RWPE1 (cell line): ENCODE measurements around the gene SEMA5A.

Experiments used
- CTCF ChIA-PET: fragments of 350-600 bp; sonication (Branson Sonifier 250); formaldehyde crosslinking; extraction: SDS; loops from one replicate; lab custom pipeline; 2021; lab: Yijun Ruan, JAX
- POLR2A ChIA-PET: fragments of 400-600 bp; formaldehyde crosslinking; extraction: SDS; loops from one replicate; lab custom pipeline; 2020; ENCODE audit warnings: antibody characterized with exemption; ENCODE audit not compliant: low non-redundant PET; lab: Yijun Ruan, JAX
- DNase-seq: peaks from one replicate; pipeline ENCODE4 v3.0.0; 2012; ENCODE audit warnings: low spot score
- H3K27ac ChIP-seq: fragments of 450-650 bp; 2 replicates; pipeline ENCODE4 v1.5.1; 2017
- TF ChIP-seq, protein P1 (sequence below): fragments of 450-650 bp; conservative IDR thresholded peaks from 2 replicates; pipeline ENCODE4 v1.5.1; 2017; ENCODE audit warnings: low read depth, mild to moderate bottlenecking

SEMA5A gene

GRCh38 chr5:9045946-9046345 is 499.9 kb downstream of the SEMA5A start:
- TF ChIP-seq, protein P1, sequence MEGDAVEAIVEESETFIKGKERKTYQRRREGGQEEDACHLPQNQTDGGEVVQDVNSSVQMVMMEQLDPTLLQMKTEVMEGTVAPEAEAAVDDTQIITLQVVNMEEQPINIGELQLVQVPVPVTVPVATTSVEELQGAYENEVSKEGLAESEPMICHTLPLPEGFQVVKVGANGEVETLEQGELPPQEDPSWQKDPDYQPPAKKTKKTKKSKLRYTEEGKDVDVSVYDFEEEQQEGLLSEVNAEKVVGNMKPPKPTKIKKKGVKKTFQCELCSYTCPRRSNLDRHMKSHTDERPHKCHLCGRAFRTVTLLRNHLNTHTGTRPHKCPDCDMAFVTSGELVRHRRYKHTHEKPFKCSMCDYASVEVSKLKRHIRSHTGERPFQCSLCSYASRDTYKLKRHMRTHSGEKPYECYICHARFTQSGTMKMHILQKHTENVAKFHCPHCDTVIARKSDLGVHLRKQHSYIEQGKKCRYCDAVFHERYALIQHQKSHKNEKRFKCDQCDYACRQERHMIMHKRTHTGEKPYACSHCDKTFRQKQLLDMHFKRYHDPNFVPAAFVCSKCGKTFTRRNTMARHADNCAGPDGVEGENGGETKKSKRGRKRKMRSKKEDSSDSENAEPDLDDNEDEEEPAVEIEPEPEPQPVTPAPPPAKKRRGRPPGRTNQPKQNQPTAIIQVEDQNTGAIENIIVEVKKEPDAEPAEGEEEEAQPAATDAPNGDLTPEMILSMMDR = no peak
- H3K27ac ChIP-seq = no peak overlapping the region
- no peak for DNase-seq
- ChIA-PET CTCF (interaction anchor here (0.6 kb wide), 1 partner anchor 166 kb away, joined by 3 read pairs; no protein-coding TSS in a partner anchor), POLR2A (no interaction called here)

- POLR2A ChIA-PET = no interaction called here
- TF ChIP-seq, protein P1 = no peak
- CTCF ChIA-PET = interaction anchor here (0.7 kb wide), 2 partner anchors 18 to 442 kb away, joined by 4 to 6 read pairs; no protein-coding TSS in a partner anchor
These were observed 503.6 kb downstream of the SEMA5A start for GRCh38 chr5:9042241-9042640.

GRCh38 chr5:9040475-9040874 is 505.4 kb downstream of the SEMA5A start:
- no peak for DNase-seq
- ChIA-PET POLR2A (no interaction called here), CTCF (no interaction called here)

More at GRCh38 chr5:9042241-9042640, 503.6 kb downstream of the SEMA5A start:
- H3K27ac ChIP-seq = no peak overlapping the region
- no peak for DNase-seq

DNA sequence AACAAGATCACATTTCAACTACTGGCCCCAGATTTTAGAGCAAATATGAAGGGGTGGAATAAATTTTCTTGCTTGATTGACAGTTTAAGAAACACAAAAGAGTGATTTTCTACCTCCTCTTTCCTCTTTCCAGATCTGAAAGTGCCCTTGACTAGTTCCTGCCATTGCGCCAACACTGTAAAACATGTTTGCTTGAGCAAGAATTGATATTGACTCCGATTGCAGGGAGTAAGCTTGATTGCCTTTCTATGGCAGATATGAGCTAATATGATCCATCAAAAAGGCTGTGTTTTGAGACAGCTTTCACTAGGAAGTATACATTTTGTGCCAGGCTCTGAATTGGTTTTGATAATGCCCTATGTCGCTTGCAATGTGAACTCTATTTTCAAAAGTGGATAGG is 508.8 kb downstream of the SEMA5A start:
- no peak for DNase-seq
- ChIA-PET POLR2A (interaction anchor here (0.6 kb wide), 1 partner anchor 1109 kb away, joined by 3 read pairs; no protein-coding TSS in a partner anchor), CTCF (interaction anchor here (0.6 kb wide), 1 partner anchor 161 kb away, joined by 3 read pairs; no protein-coding TSS in a partner anchor)
- TF ChIP-seq, protein P1 = no peak
- no peak overlapping the region for H3K27ac ChIP-seq

More at GRCh38 chr5:9040475-9040874, 505.4 kb downstream of the SEMA5A start:
- TF ChIP-seq, protein P1 = no peak
- no peak overlapping the region for H3K27ac ChIP-seq

- no peak for DNase-seq
- no peak overlapping the region for H3K27ac ChIP-seq
- ChIA-PET CTCF (no interaction called here), POLR2A (no interaction called here)
- TF ChIP-seq, protein P1 = no peak
These were observed 510.5 kb downstream of the SEMA5A start for GRCh38 chr5:9035346-9035745.

GRCh38 chr5:9034649-9035048 is 511.2 kb downstream of the SEMA5A start:
- no peak for DNase-seq
- TF ChIP-seq, protein P1 = no peak
- H3K27ac ChIP-seq = no peak overlapping the region
- POLR2A ChIA-PET = no interaction called here
- CTCF ChIA-PET = no interaction called here

GRCh38 chr5:9033524-9033923 is 512.4 kb downstream of the SEMA5A start:
- CTCF ChIA-PET = no interaction called here
- TF ChIP-seq, protein P1 = no peak
- H3K27ac ChIP-seq = no peak overlapping the region
- POLR2A ChIA-PET = no interaction called here
- DNase-seq = no peak
